ENCODE results near the gene PSMA7. TPM values are rescaled to one million over a fixed set of nuclear protein-coding genes. Genes with fewer than 3 reads are reported as not detected.

Gene PSMA7
- total RNA-seq = 340 and 346 TPM in 2 replicates

GRCh38 chr20:62143081-62143956, at the start of gene PSMA7, which contains the start of gene SS18L1:
TSS of gene PSMA7 (minus strand) at chr20:62143394. CDS start at chr20:62143303, 91 bp downstream.
TSS of gene SS18L1 (plus strand) at chr20:62143769. CDS start at chr20:62143821, 52 bp downstream.

GRCh38 chr20:62182469-62183425, 39.6 kb upstream of the PSMA7 start, which contains the start of gene MTG2:
TSS of gene MTG2 (plus strand) at chr20:62183028. CDS start at chr20:62193421, 10,393 bp downstream.

GRCh38 chr20:62121776-62122653, 21.2 kb downstream of the PSMA7 start, which contains the start of gene LSM14B:
TSS of gene LSM14B (plus strand) at chr20:62122475. CDS start at chr20:62122667, 192 bp downstream.

Other genes with a start within 250 kb of the PSMA7 start
- 9.6 and 10.5 TPM in 2 replicates for gene TAF4, start 77.5 kb downstream of the PSMA7 start, total RNA-seq
- 40.2 and 40.7 TPM in 2 replicates for gene LSM14B, start 20.9 kb downstream of the PSMA7 start, total RNA-seq
- gene SS18L1, start 375 bp upstream of the PSMA7 start, total RNA-seq = 8.8 and 17.6 TPM in 2 replicates
- 17.3 and 20.6 TPM in 2 replicates for gene MTG2, start 39.6 kb upstream of the PSMA7 start, total RNA-seq
- not detected in 2 replicates for gene HRH3, start 76.9 kb upstream of the PSMA7 start, total RNA-seq
- 23.9 and 34.1 TPM in 2 replicates for gene OSBPL2, start 95.1 kb upstream of the PSMA7 start, total RNA-seq
- 174 and 247 TPM in 2 replicates for gene ADRM1, start 159.6 kb upstream of the PSMA7 start, total RNA-seq
- 53.8 and 64.3 TPM in 2 replicates for gene LAMA5, start 223.9 kb upstream of the PSMA7 start, total RNA-seq
- gene RPS21, start 243.7 kb upstream of the PSMA7 start, total RNA-seq = 472 and 851 TPM in 2 replicates

Measured in placental pericyte (primary cell).